MCF 10A (cell line): ENCODE results near the gene CPN2. TPM values are rescaled to one million over a fixed set of nuclear protein-coding genes. Genes with fewer than 3 reads are reported as not detected.

Source experiments
- BruUV-seq: library from RNA; stranded (reverse); fragments of 400-500 nt; replicated peaks from 2 replicates; lab custom pipeline; 2021; lab: Mats Ljungman, UMichigan
- CTCF ChIA-PET: fragments of 300-600 bp; sonication (Branson Sonifier 250); formaldehyde crosslinking; extraction: SDS; loops from one replicate; lab custom pipeline; 2021; ENCODE audit warnings: antibody characterized with exemption, inconsistent platforms; lab: Yijun Ruan, JAX
- POLR2A ChIA-PET: fragments of 300-600, 350-650 bp; sonication (Branson Sonifier 250); formaldehyde crosslinking; extraction: SDS; loops from one replicate; lab custom pipeline; 2020; ENCODE audit warnings: antibody characterized with exemption, inconsistent platforms; lab: Yijun Ruan, JAX
- DNase-seq: peaks from one replicate; pipeline ENCODE4 v3.0.0-alpha.2; 2018; ENCODE audit not compliant: unreplicated experiment
- H3K27ac Mint-ChIP-seq: one replicate; pipeline ENCODE4 v1.8.0; 2022; ENCODE audit warnings: mild to moderate bottlenecking, low read depth, mixed read lengths; ENCODE audit not compliant: unreplicated experiment
- H3K27me3 Mint-ChIP-seq: one replicate; pipeline ENCODE4 v1.8.0; 2022; ENCODE audit warnings: mixed read lengths; ENCODE audit not compliant: insufficient read depth, unreplicated experiment
- H3K36me3 Mint-ChIP-seq: one replicate; pipeline ENCODE4 v1.8.0; 2022; ENCODE audit warnings: mild to moderate bottlenecking, moderate library complexity, mixed read lengths; ENCODE audit not compliant: insufficient read depth, unreplicated experiment
- H3K4me1 Mint-ChIP-seq: one replicate; pipeline ENCODE4 v1.8.0; 2022; ENCODE audit warnings: mixed read lengths; ENCODE audit not compliant: insufficient read depth, unreplicated experiment
- H3K4me3 Mint-ChIP-seq: one replicate; pipeline ENCODE4 v1.8.0; 2022; ENCODE audit warnings: mild to moderate bottlenecking, moderate library complexity, mixed read lengths; ENCODE audit not compliant: unreplicated experiment
- H3K9me3 Mint-ChIP-seq: one replicate; pipeline ENCODE4 v1.8.0; 2022; ENCODE audit warnings: mixed read lengths; ENCODE audit not compliant: unreplicated experiment
- intact Hi-C: fragments of 100-400 bp; cut with micrococcal nuclease; formaldehyde crosslinking; loops from 2 replicates; pipeline ENCODE4 v1.14.1; 2022
- total RNA-seq: library from RNA; stranded (reverse); gene quantifications from 2 replicates; pipeline ENCODE4 v1.2.3, GENCODE V29; 2022
- TF ChIP-seq, protein P1 (sequence below): fragments of 200-600 bp; IDR thresholded peaks from one replicate; pipeline ENCODE4 v1.8.0; 2022; ENCODE audit warnings: antibody characterized with exemption, mild to moderate bottlenecking; ENCODE audit not compliant: unreplicated experiment

CPN2 gene
- total RNA-seq, 1 experiment from 2014 or later, result not detected

DNA sequence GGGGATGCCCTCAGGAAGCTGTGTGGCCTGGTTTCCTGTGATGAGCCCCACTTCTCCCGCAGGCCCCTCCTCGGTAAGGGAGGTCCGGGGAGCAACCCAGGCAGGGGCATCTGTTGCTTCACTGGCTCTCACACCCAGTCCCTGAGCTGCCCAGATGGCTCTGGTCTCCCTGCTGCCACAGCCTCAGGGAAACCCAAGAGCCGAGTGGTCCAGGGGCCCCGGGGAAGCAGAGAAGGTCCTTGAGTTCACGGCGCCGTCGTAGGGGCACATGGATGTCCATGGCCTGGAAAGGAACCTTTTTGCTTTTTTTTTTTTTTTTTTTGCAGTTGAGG, 31.7 kb upstream of the CPN2 start:
- Mint-ChIP-seq H3K36me3 (no peaks in the 10 kb centered on the region), H3K9me3 (no peaks in the 10 kb centered on the region), H3K4me1 (no peaks in the 10 kb centered on the region), H3K27ac (no peak overlapping the region), H3K4me3 (no peak overlapping the region), H3K27me3 (peaks cover 35% of the 10 kb centered on the region)
- no peak for DNase-seq
- CTCF ChIA-PET, result no interaction called here
- POLR2A ChIA-PET, result no interaction called here
- TF ChIP-seq, protein P1, sequence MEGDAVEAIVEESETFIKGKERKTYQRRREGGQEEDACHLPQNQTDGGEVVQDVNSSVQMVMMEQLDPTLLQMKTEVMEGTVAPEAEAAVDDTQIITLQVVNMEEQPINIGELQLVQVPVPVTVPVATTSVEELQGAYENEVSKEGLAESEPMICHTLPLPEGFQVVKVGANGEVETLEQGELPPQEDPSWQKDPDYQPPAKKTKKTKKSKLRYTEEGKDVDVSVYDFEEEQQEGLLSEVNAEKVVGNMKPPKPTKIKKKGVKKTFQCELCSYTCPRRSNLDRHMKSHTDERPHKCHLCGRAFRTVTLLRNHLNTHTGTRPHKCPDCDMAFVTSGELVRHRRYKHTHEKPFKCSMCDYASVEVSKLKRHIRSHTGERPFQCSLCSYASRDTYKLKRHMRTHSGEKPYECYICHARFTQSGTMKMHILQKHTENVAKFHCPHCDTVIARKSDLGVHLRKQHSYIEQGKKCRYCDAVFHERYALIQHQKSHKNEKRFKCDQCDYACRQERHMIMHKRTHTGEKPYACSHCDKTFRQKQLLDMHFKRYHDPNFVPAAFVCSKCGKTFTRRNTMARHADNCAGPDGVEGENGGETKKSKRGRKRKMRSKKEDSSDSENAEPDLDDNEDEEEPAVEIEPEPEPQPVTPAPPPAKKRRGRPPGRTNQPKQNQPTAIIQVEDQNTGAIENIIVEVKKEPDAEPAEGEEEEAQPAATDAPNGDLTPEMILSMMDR, result no peak
- BruUV-seq, result no TSS peak
- intact Hi-C loops, result no loop called here

DNA sequence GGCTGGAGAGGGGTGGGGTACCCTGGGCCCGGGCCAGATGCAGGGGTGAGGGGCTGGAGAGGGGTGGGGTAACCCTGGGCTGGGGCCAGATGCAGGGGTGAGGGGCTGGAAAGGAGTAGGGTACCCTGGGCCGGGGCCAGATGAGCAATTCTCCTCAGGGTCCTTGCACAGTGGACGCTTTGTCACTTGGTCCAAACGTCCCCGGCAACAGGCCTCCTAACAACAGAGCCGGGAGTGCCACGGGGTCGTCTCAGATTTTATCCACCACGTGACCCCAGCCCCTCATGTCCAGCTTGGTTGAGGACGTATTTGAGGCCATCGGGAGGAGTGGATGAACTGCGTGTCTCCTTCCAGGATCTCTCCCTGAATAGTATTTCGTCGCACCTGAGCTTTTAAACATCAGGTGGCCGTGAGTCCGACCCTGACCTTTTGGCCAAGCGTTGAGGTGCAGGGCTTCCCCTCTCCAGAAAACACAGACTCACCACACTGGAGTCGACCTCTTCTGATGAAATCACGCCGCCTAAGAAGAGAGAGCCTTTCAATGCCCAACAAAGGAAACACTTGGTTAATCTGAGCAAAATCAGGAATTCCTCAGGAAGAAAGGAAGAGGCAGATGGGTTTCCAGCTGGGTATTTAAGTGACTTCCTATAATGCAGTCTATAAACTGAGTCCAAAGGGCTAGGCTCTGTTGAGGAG, 31.2 kb upstream of the CPN2 start:
- no peak for DNase-seq
- no peak overlapping the region for H3K4me3 Mint-ChIP-seq
- no peaks in the 10 kb centered on the region for H3K4me1 Mint-ChIP-seq
- BruUV-seq, result no TSS peak
- CTCF ChIA-PET, result no interaction called here
- POLR2A ChIA-PET, result no interaction called here
- peaks cover 36% of the 10 kb centered on the region for H3K27me3 Mint-ChIP-seq
- intact Hi-C loops, result no loop called here
- no peaks in the 10 kb centered on the region for H3K36me3 Mint-ChIP-seq
- no peak overlapping the region for H3K27ac Mint-ChIP-seq
- TF ChIP-seq, protein P1, result no peak
- H3K9me3 Mint-ChIP-seq, result no peaks in the 10 kb centered on the region

- H3K27me3 Mint-ChIP-seq, result peaks cover 45% of the 10 kb centered on the region
- no peaks in the 10 kb centered on the region for H3K9me3 Mint-ChIP-seq
- CTCF ChIA-PET, result no interaction called here
- no TSS peak for BruUV-seq
- no peaks in the 10 kb centered on the region for H3K4me1 Mint-ChIP-seq
- DNase-seq, result no peak
- H3K4me3 Mint-ChIP-seq, result no peak overlapping the region
- POLR2A ChIA-PET, result no interaction called here
- TF ChIP-seq, protein P1, result no peak
- intact Hi-C loops, result no loop called here
- H3K36me3 Mint-ChIP-seq, result no peaks in the 10 kb centered on the region
- H3K27ac Mint-ChIP-seq, result no peak overlapping the region
Measured at GRCh38 chr3:194381460-194381875, 30.3 kb upstream of the CPN2 start.

DNA sequence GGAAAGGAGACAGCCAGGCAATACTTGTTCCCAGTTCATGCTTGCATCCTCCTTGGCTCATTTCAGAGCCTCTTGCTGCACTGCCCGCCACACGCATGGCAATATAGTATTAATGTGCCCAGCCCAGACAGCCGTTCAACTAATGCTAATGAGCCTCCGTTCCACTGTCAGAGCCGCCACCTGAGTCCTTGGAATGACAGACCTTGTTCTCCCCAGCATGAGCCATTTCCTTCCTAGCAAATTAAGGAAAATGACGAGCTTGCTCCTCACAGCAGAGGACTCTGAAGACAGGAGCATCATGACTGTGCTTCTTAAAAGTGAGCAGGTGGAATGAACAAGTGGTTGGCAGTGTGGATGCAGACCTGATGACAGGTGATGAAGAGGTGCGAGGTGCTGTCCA, 29.2 kb upstream of the CPN2 start:
- H3K4me1 Mint-ChIP-seq, result no peaks in the 10 kb centered on the region
- POLR2A ChIA-PET, result interaction anchor here (1.0 kb wide), 1 partner anchor 9 kb away, joined by 3 read pairs; no protein-coding TSS in a partner anchor
- BruUV-seq, result no TSS peak
- DNase-seq, result no peak
- no peak overlapping the region for H3K4me3 Mint-ChIP-seq
- H3K27me3 Mint-ChIP-seq, result peaks cover 54% of the 10 kb centered on the region
- TF ChIP-seq, protein P1, result no peak
- no peak overlapping the region for H3K27ac Mint-ChIP-seq
- H3K9me3 Mint-ChIP-seq, result no peaks in the 10 kb centered on the region
- intact Hi-C loops, result no loop called here
- no peaks in the 10 kb centered on the region for H3K36me3 Mint-ChIP-seq
- CTCF ChIA-PET, result interaction anchor here (0.7 to 0.9 kb wide), 2 partner anchors 35 to 37 kb away, joined by 3 to 4 read pairs; no protein-coding TSS in a partner anchor
